K562 (cell line): Measurements from ENCODE around the gene HAPLN3. TPM values are rescaled to one million over a fixed set of nuclear protein-coding genes. Genes with fewer than 3 reads are reported as not detected.

Source experiments
- BCOR ChIP-seq: fragments of 450-650 bp; IDR thresholded peaks from 2 replicates; pipeline ENCODE4 v1.6.1; 2016
- CREB1 ChIP-seq, 2 experiments: sonication (generic) in 1 of 2; formaldehyde crosslinking in 1 of 2; IDR thresholded peaks; 2 replicates each; pipeline versions ENCODE4 v1.6.1 to v1.8.0; 2012 to 2022; ENCODE audit warnings: inconsistent platforms in 1 of 2, mild to moderate bottlenecking in 1 of 2, missing genetic modification reagents in 1 of 2, moderate library complexity in 1 of 2
- MAFG ChIP-seq: fragments of 450-650 bp; conservative IDR thresholded peaks from 2 replicates; pipeline ENCODE4 v1.6.1; 2016; ENCODE audit warnings: missing genetic modification characterization, missing compliant biosample characterization
- RBM14 ChIP-seq: fragments of 200-400 bp; formaldehyde crosslinking; IDR thresholded peaks from 2 replicates; pipeline ENCODE4 v1.6.1; 2018; ENCODE audit warnings: low read depth, mild to moderate bottlenecking, low read length, moderate library complexity, borderline replicate concordance; ENCODE audit not compliant: insufficient read depth
- SMAD2 ChIP-seq: fragments of 150-350 bp; IDR thresholded peaks from 2 replicates; pipeline ENCODE4 v1.6.1; 2014; ENCODE audit warnings: low read depth, mild to moderate bottlenecking, low read length
- ZNF143 ChIP-seq: sonication (generic); formaldehyde crosslinking; IDR thresholded peaks from 2 replicates; pipeline ENCODE4 v1.9.0; 2022; ENCODE audit warnings: mild to moderate bottlenecking, missing genetic modification reagents
- ZNF311 ChIP-seq: fragments of 250-450 bp; sonication (Bioruptor Pico); IDR thresholded peaks from 2 replicates; pipeline ENCODE4 v1.4.0; 2020; ENCODE audit warnings: mild to moderate bottlenecking, moderate library complexity
- ZNF764 ChIP-seq: fragments of 250-450 bp; sonication (Bioruptor Pico); IDR thresholded peaks from 2 replicates; pipeline ENCODE4 v1.4.0; 2020; ENCODE audit warnings: low read depth, mild to moderate bottlenecking, moderate library complexity
- ZNF766 ChIP-seq: fragments of 200-800 bp; sonication (Bioruptor generic); conservative IDR thresholded peaks from 2 replicates; pipeline ENCODE4 v1.6.1; 2016; ENCODE audit warnings: missing genetic modification characterization, missing compliant biosample characterization
- ZNF778 ChIP-seq: fragments of 450-650 bp; formaldehyde crosslinking; IDR thresholded peaks from 2 replicates; pipeline ENCODE4 v1.4.0; 2020; ENCODE audit warnings: mild to moderate bottlenecking, moderate library complexity
- polyA plus RNA-seq, 8 experiments: library from polyadenylated mRNA; depleted of rRNA in 4 of 8; stranded (reverse) in 5 of 8; unstranded in 3 of 8; fragments of >200 nt; fragmentation: Nextera tagmentation in 2 of 8; fragmentation: Illumina TruSeq in 1 of 8; extraction: Ambion mirVana in 2 of 8; extraction: Trizol in 1 of 8; gene quantifications; 2 replicates each; pipeline versions ENCODE4 v1.2.1 to v1.2.3, GENCODE V29; 2011 to 2014; ENCODE audit warnings: inconsistent platforms in 1 of 8, missing spikeins in 1 of 8
- total RNA-seq, 7 experiments: library from RNA; depleted of rRNA in 6 of 7; stranded (reverse); fragments of >200 nt in 6 of 7; fragmentation: Illumina TruSeq in 2 of 7; extraction: Trizol in 2 of 7; gene quantifications; 2 replicates each; pipeline versions ENCODE4 v1.2.1 to v1.2.3, GENCODE V29; 2011 to 2021; ENCODE audit warnings: low replicate concordance in 1 of 7
- TF ChIP-seq, protein P1 (sequence below): fragments of 450-650 bp; IDR thresholded peaks from 2 replicates; pipeline ENCODE4 v1.6.1; 2014; ENCODE audit warnings: low read depth, mild to moderate bottlenecking, moderate library complexity, borderline replicate concordance
- TF ChIP-seq, protein P2 (sequence below): fragments of 450-650 bp; formaldehyde crosslinking; IDR thresholded peaks from 2 replicates; pipeline ENCODE4 v1.4.0; 2020; ENCODE audit warnings: mild to moderate bottlenecking, moderate library complexity
- TF ChIP-seq, protein P3 (sequence below): fragments of 450-650 bp; IDR thresholded peaks from 2 replicates; pipeline ENCODE4 v1.6.1; 2017; ENCODE audit warnings: antibody characterized with exemption, mild to moderate bottlenecking
- TF ChIP-seq, protein P4 (sequence below): fragments of 250-450 bp; sonication (Bioruptor Pico); IDR thresholded peaks from 2 replicates; pipeline ENCODE4 v1.4.0; 2020
- TF ChIP-seq, protein P5 (sequence below): sonication (generic); formaldehyde crosslinking; IDR thresholded peaks from 2 replicates; pipeline ENCODE4 v1.8.0; 2022; ENCODE audit warnings: missing genetic modification reagents, mild to moderate bottlenecking, moderate library complexity, borderline replicate concordance

The HAPLN3 gene
- total and polyA plus RNA-seq, 9 of the 15 experiments (the other 6 are each of a cell fraction or from before 2014, with no cell fraction given): 0.04 to 2.4 (median 0.65) TPM

DNA sequence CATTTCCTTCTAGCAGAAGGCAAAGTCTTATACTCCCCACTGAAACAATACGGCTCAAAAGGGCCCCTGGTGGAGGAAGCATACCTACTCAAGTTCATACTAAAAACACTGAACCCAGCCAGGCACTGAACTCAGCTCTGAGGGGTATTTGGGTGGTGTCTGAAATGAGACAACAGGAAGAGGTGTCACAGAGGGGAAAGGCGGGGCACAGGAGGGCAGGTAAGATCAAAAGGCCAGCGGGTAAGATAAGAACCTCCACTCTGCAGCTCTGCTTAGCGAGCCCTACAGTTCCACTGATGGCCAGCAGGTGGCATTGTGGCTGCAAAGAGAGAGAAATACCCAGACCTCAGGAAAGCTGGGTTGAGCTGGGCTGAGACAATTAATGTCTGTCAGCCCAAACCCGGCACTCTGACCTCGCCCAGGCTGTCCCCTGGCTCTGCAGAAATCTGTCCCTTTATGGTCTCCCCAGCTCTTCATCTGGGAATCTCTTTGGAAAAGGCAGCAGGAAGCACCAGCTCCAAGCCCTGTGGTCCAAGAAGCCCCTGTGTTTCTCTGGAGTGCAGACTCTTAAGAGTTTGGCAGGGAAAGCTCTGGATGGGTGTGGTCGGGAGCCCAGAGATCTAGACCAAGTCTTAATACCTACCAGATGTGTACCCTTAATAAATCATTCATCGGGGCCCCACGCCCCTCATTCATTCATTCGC, 9.4 kb upstream of the HAPLN3 start (continued):
- TF ChIP-seq ZNF764 (CRISPR knock-in tag): no peak
- TF ChIP-seq, protein P1, sequence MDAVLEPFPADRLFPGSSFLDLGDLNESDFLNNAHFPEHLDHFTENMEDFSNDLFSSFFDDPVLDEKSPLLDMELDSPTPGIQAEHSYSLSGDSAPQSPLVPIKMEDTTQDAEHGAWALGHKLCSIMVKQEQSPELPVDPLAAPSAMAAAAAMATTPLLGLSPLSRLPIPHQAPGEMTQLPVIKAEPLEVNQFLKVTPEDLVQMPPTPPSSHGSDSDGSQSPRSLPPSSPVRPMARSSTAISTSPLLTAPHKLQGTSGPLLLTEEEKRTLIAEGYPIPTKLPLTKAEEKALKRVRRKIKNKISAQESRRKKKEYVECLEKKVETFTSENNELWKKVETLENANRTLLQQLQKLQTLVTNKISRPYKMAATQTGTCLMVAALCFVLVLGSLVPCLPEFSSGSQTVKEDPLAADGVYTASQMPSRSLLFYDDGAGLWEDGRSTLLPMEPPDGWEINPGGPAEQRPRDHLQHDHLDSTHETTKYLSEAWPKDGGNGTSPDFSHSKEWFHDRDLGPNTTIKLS: no peak
- TF ChIP-seq, protein P2, sequence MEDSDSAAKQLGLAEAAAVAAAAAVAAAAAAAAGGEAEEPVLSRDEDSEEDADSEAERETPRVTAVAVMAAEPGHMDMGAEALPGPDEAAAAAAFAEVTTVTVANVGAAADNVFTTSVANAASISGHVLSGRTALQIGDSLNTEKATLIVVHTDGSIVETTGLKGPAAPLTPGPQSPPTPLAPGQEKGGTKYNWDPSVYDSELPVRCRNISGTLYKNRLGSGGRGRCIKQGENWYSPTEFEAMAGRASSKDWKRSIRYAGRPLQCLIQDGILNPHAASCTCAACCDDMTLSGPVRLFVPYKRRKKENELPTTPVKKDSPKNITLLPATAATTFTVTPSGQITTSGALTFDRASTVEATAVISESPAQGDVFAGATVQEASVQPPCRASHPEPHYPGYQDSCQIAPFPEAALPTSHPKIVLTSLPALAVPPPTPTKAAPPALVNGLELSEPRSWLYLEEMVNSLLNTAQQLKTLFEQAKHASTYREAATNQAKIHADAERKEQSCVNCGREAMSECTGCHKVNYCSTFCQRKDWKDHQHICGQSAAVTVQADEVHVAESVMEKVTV (CRISPR knock-in tag): peak; percentile 92
- no peak for TF ChIP-seq RBM14
- TF ChIP-seq ZNF766 (CRISPR knock-in tag): peak; percentile 51; the same call in 1 of the 2 replicates
- TF ChIP-seq, protein P3, sequence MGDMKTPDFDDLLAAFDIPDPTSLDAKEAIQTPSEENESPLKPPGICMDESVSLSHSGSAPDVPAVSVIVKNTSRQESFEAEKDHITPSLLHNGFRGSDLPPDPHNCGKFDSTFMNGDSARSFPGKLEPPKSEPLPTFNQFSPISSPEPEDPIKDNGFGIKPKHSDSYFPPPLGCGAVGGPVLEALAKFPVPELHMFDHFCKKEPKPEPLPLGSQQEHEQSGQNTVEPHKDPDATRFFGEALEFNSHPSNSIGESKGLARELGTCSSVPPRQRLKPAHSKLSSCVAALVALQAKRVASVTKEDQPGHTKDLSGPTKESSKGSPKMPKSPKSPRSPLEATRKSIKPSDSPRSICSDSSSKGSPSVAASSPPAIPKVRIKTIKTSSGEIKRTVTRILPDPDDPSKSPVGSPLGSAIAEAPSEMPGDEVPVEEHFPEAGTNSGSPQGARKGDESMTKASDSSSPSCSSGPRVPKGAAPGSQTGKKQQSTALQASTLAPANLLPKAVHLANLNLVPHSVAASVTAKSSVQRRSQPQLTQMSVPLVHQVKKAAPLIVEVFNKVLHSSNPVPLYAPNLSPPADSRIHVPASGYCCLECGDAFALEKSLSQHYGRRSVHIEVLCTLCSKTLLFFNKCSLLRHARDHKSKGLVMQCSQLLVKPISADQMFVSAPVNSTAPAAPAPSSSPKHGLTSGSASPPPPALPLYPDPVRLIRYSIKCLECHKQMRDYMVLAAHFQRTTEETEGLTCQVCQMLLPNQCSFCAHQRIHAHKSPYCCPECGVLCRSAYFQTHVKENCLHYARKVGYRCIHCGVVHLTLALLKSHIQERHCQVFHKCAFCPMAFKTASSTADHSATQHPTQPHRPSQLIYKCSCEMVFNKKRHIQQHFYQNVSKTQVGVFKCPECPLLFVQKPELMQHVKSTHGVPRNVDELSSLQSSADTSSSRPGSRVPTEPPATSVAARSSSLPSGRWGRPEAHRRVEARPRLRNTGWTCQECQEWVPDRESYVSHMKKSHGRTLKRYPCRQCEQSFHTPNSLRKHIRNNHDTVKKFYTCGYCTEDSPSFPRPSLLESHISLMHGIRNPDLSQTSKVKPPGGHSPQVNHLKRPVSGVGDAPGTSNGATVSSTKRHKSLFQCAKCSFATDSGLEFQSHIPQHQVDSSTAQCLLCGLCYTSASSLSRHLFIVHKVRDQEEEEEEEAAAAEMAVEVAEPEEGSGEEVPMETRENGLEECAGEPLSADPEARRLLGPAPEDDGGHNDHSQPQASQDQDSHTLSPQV: peak; percentile 55; the same call in 1 of the 2 replicates
- TF ChIP-seq, protein P4, sequence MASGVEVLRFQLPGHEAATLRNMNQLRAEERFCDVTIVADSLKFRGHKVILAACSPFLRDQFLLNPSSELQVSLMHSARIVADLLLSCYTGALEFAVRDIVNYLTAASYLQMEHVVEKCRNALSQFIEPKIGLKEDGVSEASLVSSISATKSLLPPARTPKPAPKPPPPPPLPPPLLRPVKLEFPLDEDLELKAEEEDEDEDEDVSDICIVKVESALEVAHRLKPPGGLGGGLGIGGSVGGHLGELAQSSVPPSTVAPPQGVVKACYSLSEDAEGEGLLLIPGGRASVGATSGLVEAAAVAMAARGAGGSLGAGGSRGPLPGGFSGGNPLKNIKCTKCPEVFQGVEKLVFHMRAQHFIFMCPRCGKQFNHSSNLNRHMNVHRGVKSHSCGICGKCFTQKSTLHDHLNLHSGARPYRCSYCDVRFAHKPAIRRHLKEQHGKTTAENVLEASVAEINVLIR: no peak
- no peak for TF ChIP-seq SMAD2
- no peak for TF ChIP-seq BCOR
- TF ChIP-seq, protein P5, sequence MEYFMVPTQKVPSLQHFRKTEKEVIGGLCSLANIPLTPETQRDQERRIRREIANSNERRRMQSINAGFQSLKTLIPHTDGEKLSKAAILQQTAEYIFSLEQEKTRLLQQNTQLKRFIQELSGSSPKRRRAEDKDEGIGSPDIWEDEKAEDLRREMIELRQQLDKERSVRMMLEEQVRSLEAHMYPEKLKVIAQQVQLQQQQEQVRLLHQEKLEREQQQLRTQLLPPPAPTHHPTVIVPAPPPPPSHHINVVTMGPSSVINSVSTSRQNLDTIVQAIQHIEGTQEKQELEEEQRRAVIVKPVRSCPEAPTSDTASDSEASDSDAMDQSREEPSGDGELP (CRISPR knock-in tag): peak; percentile 52; the same call in 1 of the 2 replicates
- no peak for TF ChIP-seq ZNF143
- TF ChIP-seq CREB1 (IDR thresholded peaks at IDR 0.05): no peak; the same call in 1 of the 2 replicates
- no peak for TF ChIP-seq CREB1 (CRISPR knock-in tag; IDR thresholded peaks at IDR 0.05)
- TF ChIP-seq MAFG (tag): no peak
- no peak for TF ChIP-seq ZNF778 (CRISPR knock-in tag)
- no peak for TF ChIP-seq ZNF311
